Stomach (tissue), 4 donors: Measurements from ENCODE around the gene UBE2I.

Experiments used
- CTCF ChIP-seq, 7 experiments: fragments of 450-650 bp in 4 of 7; fragments of 200-600 bp in 3 of 7; sonication (generic) in 3 of 7; IDR thresholded peaks; one replicate each; pipeline ENCODE4 v1.5.1; 2016 to 2019; ENCODE audit warnings: antibody characterized with exemption in 7 of 7, control low read depth in 2 of 7, mild to moderate bottlenecking in 1 of 7
- POLR2A ChIP-seq, 4 donors: fragments of 450-650 bp; IDR thresholded peaks; one replicate each; pipeline ENCODE4 v1.6.1; 2016; ENCODE audit warnings: antibody characterized with exemption in 4 of 4, control low read depth in 2 of 4, mild to moderate bottlenecking in 1 of 4, moderate library complexity in 1 of 4
- POLR2AphosphoS5 ChIP-seq, 3 donors: sonication (generic); formaldehyde crosslinking; IDR thresholded peaks; one replicate each; pipeline ENCODE4 v1.6.1; 2016; ENCODE audit warnings: antibody characterized with exemption in 3 of 3

GRCh38 chr16:1331712-1332617 is 22.5 kb downstream of the UBE2I start:
- TF ChIP-seq CTCF (IDR thresholded peaks at IDR 0.05), result no peak
- no peak for TF ChIP-seq POLR2A (IDR thresholded peaks at IDR 0.05)
- peak in 1 of 3 donors; percentile 5 for TF ChIP-seq POLR2AphosphoS5 (IDR thresholded peaks at IDR 0.05)
